SH-SY5Y (cell line): ENCODE measurements around the gene TSC22D4.

ENCODE experiments used
- GATA2 ChIP-seq: IDR thresholded peaks from 2 replicates; pipeline ENCODE4 v1.6.1; 2011; ENCODE audit warnings: mild to moderate bottlenecking, low read depth, low read length
- GATA3 ChIP-seq: IDR thresholded peaks from 2 replicates; pipeline ENCODE4 v1.6.1; 2011; ENCODE audit warnings: low read depth, mild to moderate bottlenecking, low read length, moderate library complexity

DNA sequence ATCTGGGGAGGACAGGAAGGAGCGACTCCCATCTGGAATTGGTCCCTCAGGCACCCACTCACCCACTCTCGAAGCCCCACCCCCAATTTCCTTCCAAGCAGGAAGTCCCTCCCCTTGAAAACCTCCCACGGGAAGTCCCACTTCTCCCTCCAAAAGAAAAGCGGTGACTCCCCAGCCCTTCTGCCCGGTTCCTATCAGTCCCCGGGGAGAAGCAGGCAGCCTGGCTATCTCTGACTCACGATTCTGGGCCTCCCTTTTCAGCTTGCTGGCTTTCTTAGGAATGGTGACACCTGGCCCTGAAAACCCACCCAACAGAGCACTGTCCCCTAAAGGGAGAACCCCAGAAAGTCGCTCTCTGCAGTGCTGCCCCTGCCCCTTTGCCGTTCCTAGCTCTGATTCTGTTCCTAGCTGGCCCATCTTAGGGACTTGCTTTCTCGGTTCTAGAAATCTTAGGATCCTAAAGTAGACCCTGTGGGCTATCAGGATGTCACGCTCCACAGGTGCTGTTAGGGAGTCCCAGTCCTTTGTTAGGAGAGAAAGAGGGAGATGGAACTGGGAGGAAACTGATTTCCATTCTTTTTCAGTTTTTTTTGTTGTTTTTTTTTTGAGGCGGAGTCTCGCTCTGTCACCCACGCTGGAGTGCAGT, 6.0 kb downstream of the TSC22D4 start:
- TF ChIP-seq GATA2 (no peak), GATA3 (no peak)
